ENCODE results near the gene PPM1M. TPM values are rescaled to one million over a fixed set of nuclear protein-coding genes. Genes with fewer than 3 reads are reported as not detected.

PPM1M gene
- total RNA-seq, 4 donors from 2014 or later = 13.0 to 44.7 (median 35.3) TPM

DNA sequence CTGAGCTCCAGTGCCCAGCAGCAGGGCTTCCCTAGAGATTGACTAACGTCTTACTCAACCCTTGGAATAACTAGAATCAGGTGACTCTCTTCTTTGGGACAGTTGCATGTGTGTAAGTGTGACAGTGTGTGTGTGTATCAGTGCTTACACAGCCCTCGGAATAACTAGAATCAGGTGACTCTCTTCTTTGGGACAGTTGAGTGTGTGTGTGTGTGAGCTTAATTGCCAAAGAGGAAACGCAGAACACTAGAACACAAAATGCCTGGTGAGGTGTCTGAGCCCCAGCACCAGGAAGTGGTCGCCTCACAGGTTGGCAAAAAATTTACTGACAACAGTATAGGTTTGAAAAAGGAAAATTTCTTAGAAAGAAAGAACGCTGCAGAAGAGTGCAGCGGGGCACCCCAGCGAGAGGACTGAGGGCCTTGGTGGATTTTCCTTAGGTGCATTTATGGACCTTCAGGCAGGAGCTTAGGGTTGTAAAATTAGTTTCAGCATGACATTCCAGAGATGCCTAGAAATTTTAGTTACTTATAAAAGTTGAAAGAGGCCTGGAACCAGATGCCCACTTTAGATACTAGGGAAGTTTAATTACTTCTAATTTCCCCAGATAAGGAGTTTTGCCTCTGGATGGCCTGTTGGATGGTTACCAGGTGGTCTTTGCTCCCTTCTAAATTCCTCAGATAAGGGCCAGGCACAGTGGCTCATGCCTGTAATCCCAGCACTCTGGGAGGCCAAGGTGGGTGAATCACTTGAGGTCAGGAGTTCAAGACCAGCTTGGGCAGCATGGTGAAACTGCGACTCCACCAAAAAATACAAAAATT, 36.6 kb downstream of the PPM1M start:
- TF ChIP-seq, protein P1, sequence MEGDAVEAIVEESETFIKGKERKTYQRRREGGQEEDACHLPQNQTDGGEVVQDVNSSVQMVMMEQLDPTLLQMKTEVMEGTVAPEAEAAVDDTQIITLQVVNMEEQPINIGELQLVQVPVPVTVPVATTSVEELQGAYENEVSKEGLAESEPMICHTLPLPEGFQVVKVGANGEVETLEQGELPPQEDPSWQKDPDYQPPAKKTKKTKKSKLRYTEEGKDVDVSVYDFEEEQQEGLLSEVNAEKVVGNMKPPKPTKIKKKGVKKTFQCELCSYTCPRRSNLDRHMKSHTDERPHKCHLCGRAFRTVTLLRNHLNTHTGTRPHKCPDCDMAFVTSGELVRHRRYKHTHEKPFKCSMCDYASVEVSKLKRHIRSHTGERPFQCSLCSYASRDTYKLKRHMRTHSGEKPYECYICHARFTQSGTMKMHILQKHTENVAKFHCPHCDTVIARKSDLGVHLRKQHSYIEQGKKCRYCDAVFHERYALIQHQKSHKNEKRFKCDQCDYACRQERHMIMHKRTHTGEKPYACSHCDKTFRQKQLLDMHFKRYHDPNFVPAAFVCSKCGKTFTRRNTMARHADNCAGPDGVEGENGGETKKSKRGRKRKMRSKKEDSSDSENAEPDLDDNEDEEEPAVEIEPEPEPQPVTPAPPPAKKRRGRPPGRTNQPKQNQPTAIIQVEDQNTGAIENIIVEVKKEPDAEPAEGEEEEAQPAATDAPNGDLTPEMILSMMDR (IDR thresholded peaks at IDR 0.05; ENCODE audit: low read depth) = no peak

DNA sequence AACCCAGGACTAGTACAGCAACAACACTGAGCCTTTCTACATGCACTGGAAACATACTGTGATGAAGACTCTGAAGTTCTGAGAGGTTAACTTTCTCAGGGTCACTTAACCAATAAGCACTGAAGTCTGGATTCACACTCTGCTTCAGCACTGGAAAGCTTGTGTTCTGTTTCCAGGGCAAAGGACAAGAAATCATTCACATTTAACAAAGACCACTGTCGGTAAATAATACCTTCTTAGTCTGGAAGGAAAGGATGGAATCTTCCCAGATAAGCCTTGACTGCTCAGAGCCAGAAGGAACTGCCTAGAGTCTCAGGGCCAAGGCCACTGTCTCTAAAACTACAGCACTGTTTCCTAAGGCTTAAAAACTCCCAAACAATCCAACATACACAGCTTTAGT, 37.7 kb downstream of the PPM1M start:
- TF ChIP-seq, protein P1 (IDR thresholded peaks at IDR 0.05; ENCODE audit: low read depth) = no peak

DNA sequence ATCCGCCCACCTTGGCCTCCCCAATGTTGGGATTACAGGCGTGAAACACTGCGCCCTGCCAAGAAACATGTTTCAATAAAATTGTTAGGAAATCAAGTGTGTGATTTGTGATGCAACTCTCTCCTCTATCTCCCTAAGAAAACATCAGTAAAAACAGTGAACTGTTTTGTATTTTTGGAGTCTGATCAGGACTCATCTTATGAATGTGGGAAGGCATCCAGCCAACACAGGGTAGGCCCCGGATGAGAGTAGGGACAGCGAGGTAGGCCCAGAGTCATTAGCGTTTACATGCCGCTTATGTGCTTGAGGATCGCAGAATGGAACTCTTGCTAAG, 41.2 kb downstream of the PPM1M start:
- TF ChIP-seq, protein P1 (IDR thresholded peaks at IDR 0.05; ENCODE audit: low read depth) = no peak

DNA sequence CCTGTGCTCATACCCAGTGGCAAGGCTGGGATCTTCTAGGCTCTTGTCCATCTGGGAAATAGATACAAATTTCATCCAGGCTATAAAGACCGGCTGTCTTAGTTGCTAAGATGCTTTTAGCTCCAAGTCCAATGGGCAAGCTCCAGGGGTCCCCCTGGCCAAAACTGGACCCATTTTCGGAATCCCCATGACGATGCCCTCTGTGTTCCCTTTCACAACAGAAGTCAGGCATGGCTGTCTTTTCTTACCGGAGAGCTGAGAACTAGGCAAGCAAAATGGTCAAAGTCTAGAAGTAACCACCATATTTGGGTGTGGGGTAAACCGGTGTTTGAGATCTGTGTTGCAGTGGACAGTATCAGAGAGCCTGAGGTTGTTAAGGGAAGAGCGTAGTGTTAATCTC, 43.1 kb downstream of the PPM1M start:
- TF ChIP-seq, protein P1 (IDR thresholded peaks at IDR 0.05; ENCODE audit: low read depth) = no peak

DNA sequence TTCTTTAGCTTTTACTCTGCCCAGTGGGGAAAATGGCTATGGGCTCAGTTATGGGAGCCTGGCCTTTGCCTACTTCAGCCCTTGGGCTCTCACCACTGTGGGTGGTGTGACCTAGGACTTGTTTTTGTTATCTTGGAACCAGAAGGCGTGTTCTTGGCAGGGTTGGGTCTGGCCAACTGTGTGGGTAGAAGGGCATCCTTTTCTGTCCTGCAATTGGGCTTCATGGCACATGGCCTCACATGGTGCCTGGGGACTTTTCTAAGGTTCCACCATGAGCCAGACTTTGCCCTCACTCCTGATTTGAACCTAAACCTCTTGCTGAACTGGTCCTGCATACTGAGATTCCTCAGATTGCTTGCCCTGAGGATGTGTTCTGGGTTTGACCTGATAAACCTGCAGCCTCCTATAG, 43.8 kb downstream of the PPM1M start:
- TF ChIP-seq, protein P1 (IDR thresholded peaks at IDR 0.05; ENCODE audit: low read depth) = no peak

DNA sequence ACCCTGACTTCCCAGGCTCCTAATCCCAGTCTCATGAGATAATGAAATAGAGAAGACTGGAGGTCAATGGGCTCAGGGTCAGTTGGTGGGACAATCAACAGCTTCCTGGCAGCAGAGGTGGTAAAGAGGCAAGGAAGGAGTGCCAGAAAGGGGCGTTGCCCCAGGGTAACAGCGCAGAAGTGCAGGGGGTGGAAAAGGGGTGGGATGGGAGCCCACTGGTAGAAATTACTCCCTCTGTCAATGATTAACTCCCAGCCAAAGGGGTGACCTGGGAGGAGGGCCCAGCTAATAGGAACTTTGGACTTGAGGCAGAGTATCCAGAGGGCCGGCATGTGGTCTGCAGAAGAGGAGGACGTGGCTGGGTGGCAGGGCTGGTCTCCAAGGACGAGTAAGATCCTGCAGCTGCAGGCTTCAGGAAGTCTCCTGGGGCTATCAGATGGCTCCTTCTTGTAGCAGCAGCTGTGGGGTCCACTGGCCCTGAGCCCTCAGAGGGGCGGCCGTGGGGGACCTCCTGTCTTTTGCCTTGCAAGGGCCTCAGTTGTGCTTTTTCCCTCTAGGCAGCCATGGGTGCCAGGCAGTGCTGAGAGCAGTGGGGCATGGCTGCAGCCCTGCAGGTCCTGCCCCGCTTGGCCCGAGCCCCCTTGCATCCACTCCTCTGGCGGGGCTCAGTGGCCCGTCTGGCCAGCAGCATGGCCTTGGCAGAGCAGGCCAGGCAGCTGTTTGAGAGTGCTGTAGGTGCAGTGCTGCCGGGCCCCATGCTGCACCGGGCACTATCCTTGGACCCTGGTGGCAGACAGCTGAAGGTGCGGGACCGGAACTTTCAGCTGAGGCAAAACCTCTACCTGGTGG, 44.4 kb downstream of the PPM1M start:
- TF ChIP-seq, protein P1 (IDR thresholded peaks at IDR 0.05; ENCODE audit: low read depth) = no peak
